Astrocyte of the spinal cord (primary cell): ENCODE measurements around the gene IL1RN.

Source experiments
- DNase-seq: peaks from one replicate; pipeline ENCODE4 v3.0.0; 2011; ENCODE audit warnings: low read depth, low spot score
- H3K4me3 ChIP-seq: 2 replicates; pipeline ENCODE4 v1.5.1; 2011; ENCODE audit warnings: low read depth, mild to moderate bottlenecking, low read length, moderate library complexity
- CTCF ChIP-seq: IDR thresholded peaks from 2 replicates; pipeline ENCODE4 v1.5.1; 2012; ENCODE audit warnings: low read depth, mild to moderate bottlenecking, low read length, inconsistent platforms
- in situ Hi-C: cut with HindIII; loops from 2 replicates; pipeline ENCODE4 v1.10.0; 2017; ENCODE audit warnings: low sequenced_read_pairs

Gene IL1RN

GRCh38 chr2:113171334-113172075 is 44.1 kb downstream of the IL1RN start:
- no peak overlapping the region for H3K4me3 ChIP-seq
- no peak for DNase-seq
- no peak for TF ChIP-seq CTCF
- in situ Hi-C loops = no loop called here

DNA sequence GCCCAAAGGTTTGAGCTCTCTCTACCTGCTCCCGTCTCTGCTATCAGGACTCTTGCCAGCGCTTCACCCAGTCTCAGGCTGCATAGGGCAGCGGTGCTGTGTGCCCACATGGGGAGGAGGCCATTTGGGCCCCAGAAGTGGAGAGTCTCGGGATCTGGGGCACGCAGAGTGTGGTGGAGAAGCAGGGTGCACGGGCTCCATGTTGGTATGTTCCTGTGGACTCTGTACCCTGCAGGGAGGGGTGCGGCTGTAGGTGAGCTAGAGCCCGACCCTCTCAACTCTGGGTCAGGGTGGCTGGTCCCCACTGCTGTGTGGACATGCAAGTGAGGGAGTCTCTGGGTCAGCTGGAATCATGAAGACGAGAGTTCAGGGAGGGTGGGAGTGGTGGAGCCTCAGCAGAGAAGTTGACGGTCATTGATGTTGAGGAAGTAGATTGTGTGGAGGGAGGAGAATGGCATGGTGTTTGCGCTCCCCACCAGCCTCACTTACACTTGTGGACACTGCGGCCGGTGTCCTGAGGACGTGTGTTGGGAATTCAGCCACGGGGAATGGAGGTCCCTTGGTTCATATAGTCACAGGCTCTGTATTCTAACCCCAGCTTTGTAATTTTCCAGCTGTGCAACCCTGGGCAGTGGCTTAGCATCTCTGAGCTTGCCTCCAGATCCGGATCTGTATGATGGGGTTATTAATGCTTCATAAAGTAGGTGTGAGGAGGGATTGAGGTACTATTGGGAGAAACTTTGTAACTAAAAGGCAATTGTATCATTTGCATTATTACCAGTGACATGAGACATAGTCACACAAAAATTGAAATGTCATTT is 45.5 kb downstream of the IL1RN start:
- in situ Hi-C loops = no loop called here
- no peak overlapping the region for H3K4me3 ChIP-seq
- no peak for TF ChIP-seq CTCF
- DNase-seq = no peak

- DNase-seq = no peak
- H3K4me3 ChIP-seq = no peak within 1 kb of the TSS
- no peak for TF ChIP-seq CTCF
- in situ Hi-C loops = no loop called here
These were observed 46.4 kb downstream of the IL1RN start, which contains the start of gene PSD4 for GRCh38 chr2:113173542-113174375. TSS of gene PSD4 (plus strand) at chr2:113173971. CDS start at chr2:113182457, 8,486 bp downstream.

DNA sequence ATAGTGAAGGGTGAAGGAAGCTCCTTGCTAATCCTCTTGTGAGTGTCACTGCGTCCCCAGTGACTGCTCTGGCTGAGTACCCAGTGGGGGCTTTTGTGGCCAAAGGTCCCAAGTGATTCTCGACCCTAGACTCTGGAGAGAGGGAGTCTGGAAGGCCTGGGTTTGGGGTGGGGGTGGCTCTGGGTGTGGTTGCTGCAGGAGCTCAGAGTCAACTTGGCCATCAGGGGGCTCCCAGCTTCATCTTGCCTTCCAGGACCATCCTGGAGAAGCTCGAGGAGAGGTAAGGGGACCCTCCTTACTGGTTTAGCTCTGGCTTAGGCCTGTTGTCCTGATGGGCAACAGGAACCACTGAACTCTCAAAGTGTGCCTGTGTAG is 47.0 kb downstream of the IL1RN start:
- H3K4me3 ChIP-seq = no peak overlapping the region
- no peak for TF ChIP-seq CTCF
- in situ Hi-C loops = no loop called here

DNA sequence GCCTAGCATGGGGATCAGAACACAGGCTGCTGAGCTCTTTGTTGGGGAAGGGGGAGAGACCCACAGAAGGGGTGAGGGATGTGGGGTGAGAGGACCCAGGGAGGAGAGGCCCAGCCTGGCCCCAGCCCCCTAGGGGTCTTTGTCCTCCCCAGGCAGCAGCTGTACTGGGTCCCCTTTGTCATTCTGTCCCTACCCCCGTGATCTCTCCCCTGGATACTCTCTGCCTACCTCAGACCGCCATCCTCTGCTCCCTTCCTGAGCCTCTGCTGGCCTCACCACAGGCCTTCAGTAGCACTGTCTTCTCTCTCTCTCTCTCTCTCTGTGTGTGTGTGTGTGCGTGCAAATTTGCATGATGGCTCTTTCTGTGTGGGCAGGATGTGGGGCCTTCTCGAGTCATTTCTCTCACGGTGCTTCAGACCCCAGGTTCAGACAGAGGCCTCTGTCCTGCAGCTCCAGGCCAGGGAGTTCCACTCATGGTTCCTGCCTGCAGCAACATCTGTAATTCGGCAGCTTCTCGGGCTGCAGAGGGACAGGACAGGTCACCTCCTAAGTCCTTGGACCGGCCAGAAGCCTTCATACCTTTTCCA is 47.7 kb downstream of the IL1RN start:
- no peak for DNase-seq
- in situ Hi-C loops = no loop called here
- no peak for TF ChIP-seq CTCF
- H3K4me3 ChIP-seq = no peak overlapping the region

More for the DNA sequence above, 47.0 kb downstream of the IL1RN start:
- no peak for DNase-seq
